Lower leg skin (tissue), 3 donors: ENCODE data around the gene OASL.

Source experiments
- CTCF ChIP-seq, 3 donors: fragments of 450-650 bp; IDR thresholded peaks; one replicate each; pipeline ENCODE4 v1.5.1; 2016; ENCODE audit warnings: antibody characterized with exemption in 3 of 3, mild to moderate bottlenecking in 3 of 3, moderate library complexity in 2 of 3
- POLR2A ChIP-seq, 2 donors: fragments of 450-650 bp; IDR thresholded peaks; one replicate each; pipeline ENCODE4 v1.6.1; 2016 to 2017; ENCODE audit warnings: antibody characterized with exemption in 2 of 2, mild to moderate bottlenecking in 1 of 2, moderate library complexity in 1 of 2

DNA sequence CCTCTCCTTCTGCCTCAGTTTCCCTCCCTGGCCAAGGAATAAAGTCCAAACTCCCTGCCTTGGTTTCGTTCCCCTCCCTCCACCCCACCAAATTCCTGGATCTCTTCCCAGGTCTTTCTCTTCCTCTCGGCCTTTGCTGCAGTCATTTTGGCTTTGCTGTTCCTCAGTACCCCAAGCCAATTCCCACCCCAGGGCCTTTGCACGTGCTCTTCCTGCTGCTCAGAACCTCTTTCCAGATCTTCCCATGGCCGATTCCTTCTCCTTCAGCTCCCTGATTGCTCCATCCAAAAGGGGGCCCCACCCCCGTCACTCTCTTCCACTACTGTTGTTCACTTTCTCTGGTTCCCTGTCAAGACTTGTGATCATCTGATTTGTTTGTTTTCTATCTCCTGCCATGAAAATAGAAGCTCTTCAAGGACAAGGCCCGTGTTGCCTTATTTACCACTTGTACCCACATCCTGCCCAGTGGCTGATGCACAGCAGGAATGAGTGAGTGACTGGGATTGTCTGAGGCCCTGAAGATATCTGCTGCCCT, 57.6 kb downstream of the OASL start:
- no peak for TF ChIP-seq CTCF (IDR thresholded peaks at IDR 0.05)
- no peak for TF ChIP-seq POLR2A (IDR thresholded peaks at IDR 0.05)
